GM12891 (cell line): ENCODE data around the gene ZNF385B.

ENCODE experiments used
- DNase-seq: peaks from one replicate; pipeline ENCODE4 v3.0.0; 2011; ENCODE audit warnings: low spot score; ENCODE audit not compliant: insufficient read length
- FAIRE-seq: peaks from 2 replicates; lab custom pipeline; 2011; peaks lifted over from hg19 to GRCh38; lab: Jason Lieb, UNC
- PAX5 ChIP-seq: IDR thresholded peaks from 2 replicates; pipeline ENCODE4 v1.6.1; 2011; ENCODE audit warnings: low read length, moderate library complexity, mild to moderate bottlenecking; ENCODE audit not compliant: insufficient read depth, severe bottlenecking
- POLR2A ChIP-seq: IDR thresholded peaks from 2 replicates; pipeline ENCODE4 v1.6.1; 2011; ENCODE audit warnings: low read depth, low read length, control low read depth
- POLR2AphosphoS5 ChIP-seq: IDR thresholded peaks from 2 replicates; pipeline ENCODE4 v1.6.1; 2011; ENCODE audit warnings: low read depth, low read length, control low read depth
- POU2F2 ChIP-seq: IDR thresholded peaks from 2 replicates; pipeline ENCODE4 v1.6.1; 2011; ENCODE audit warnings: low read depth, mild to moderate bottlenecking, control low read depth, low read length, moderate library complexity
- SPI1 ChIP-seq: IDR thresholded peaks from 2 replicates; pipeline ENCODE4 v1.6.1; 2011; ENCODE audit warnings: low read depth, low read length, control low read depth
- TAF1 ChIP-seq: IDR thresholded peaks from 2 replicates; pipeline ENCODE4 v1.6.1; 2011; ENCODE audit warnings: low read depth, low read length, control low read depth

The ZNF385B gene

DNA sequence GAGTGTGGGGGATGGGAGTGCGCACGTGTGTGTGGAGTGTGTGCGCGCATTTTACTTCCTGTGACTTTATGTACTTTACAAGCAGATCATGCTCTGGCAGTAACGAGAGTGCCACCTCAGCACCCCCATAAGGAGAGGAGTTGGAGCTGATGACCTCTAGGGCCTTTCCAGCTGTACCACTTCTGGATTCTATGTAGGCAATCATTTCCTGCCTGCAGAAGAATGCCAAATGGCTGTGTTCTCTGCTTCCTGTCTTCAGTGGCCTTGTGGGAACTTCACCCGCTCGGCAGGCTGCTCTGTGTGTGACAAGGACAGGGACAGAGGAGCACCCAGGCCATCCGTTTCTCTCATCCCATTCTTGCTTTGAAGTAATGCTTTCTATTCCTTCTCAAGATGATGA, 22.8 kb upstream of the ZNF385B start:
- no peak for TF ChIP-seq POU2F2
- no peak for TF ChIP-seq PAX5
- TF ChIP-seq POLR2A: no peak
- no peak for TF ChIP-seq TAF1
- no peak for TF ChIP-seq POLR2AphosphoS5
- no peak for TF ChIP-seq SPI1
- FAIRE-seq: no peak
- DNase-seq: no peak

DNA sequence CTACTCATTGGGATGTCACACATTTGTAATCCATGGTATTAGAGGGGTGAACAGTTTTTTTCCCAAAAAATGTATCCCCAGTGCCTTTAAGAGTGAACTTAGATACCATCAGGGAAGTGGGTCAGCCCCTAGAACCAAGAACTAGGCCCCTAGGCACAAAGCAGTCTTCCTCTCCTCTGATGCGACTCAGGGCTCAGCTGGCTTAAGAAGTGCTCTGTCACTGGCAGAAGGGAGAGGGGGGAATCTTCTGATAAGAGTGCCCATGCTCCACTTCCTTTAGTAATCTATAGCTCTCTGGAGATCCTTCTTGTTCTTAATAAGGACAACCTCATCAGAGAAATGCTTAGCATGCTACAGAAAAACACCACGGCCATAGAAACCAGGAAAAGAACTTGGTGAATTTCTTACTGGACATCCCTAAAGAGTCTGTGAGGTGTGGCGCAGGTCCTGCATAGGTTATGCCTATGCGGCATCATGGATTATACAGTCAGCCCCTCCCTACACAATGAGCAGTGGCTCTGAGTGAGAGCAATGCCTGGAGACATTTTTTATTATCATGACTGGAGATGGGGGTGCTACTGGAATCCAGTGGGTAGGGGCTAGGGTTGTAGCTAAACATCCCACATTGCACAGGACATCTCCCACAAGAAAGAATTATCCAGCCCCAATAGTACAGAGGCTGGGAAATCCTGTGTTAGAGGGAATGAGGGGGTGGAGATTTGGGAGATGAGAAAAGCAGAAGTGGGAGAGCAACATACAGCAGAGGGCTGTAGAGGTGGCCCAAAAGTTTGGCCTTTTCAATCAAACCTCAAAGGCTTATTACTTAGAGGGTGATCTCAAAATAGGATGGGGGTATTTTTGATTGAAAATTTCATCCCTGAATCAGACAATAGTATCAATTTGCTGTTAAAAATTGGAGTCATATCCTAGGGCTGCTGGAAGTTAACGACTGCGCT, 21.7 kb upstream of the ZNF385B start:
- DNase-seq: no peak
- no peak for FAIRE-seq
- TF ChIP-seq SPI1 (peak; percentile 36; the same call in 1 of the 2 replicates), POLR2AphosphoS5 (no peak)

DNA sequence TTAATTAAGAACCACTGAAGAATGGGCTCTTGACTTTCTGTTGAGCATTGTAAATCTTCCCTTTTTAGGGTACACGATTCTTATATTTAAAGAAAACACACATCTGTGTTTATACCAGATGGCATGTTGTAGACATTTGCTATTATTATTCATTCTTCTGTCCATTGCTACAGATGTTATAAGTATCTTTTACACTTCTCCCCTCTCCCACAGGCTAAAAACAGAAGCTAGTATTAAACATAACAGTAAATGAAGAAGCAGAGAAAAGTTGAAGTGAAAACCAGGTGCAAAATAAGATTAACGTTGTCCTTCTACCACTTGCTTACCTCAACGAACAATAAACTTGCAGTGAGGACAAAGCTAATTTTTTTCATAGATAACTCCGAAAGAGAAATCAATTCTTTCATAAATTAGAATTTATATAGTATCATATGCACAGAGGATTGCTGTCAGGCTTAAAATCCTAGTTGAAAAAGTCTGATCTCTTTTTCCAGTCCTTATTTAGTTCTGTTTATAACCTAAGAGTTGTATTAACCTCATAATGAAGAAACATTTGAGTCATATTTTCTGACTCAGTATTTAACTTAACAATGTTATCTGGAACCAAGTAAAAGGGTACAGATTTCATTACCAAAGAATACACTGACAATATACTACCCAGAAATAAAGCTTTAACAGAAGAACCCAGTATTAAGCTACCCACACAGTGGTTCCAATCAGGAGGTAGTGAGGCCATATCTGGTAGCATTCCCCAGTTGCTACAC, 16.4 kb upstream of the ZNF385B start:
- DNase-seq: no peak
- FAIRE-seq: no peak
- no peak for TF ChIP-seq TAF1
- TF ChIP-seq POU2F2: no peak
- no peak for TF ChIP-seq SPI1
- TF ChIP-seq POLR2AphosphoS5: no peak
- no peak for TF ChIP-seq PAX5
- no peak for TF ChIP-seq POLR2A

DNA sequence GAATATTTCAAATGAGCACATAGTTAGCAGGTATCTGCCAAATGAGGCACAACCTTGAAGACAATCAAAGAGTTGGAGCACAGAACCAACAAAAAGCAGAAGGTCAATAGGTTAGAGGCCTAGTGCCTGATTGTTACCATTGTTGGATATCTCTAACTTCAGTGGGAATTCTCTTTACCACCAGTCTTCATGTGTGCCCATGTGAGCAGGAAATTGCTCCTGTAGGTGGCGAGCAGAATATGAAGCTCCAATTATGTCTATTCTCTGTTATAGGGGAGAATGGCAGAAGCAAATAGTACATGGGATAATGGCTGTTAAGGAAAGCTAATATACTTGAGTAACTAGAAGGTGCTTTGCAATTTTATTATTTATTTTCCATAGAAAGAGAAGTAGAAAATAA, 14.9 kb upstream of the ZNF385B start:
- no peak for FAIRE-seq
- DNase-seq: no peak
- TF ChIP-seq POU2F2: no peak

DNA sequence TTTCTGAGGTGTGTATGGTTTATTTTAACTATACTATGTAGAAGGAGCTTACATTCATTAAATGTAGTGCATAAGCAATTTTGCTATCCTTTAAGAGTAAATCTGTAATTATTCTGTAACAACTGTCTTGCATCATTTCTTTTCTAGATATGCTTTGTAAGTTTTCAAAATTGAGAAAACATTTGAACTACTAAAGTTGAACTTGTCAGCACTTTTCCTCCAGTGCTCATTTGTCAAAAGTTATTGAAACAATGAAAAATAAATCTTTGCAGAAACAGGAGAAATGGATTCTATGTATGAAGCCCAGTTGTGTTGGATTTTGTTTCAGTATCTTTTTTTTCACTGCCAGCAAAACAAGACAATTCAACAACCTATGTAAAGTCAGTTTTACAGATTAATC, 14.5 kb upstream of the ZNF385B start:
- DNase-seq: no peak
- no peak for FAIRE-seq
- TF ChIP-seq PAX5 (no peak), POLR2A (no peak), SPI1 (no peak)

DNA sequence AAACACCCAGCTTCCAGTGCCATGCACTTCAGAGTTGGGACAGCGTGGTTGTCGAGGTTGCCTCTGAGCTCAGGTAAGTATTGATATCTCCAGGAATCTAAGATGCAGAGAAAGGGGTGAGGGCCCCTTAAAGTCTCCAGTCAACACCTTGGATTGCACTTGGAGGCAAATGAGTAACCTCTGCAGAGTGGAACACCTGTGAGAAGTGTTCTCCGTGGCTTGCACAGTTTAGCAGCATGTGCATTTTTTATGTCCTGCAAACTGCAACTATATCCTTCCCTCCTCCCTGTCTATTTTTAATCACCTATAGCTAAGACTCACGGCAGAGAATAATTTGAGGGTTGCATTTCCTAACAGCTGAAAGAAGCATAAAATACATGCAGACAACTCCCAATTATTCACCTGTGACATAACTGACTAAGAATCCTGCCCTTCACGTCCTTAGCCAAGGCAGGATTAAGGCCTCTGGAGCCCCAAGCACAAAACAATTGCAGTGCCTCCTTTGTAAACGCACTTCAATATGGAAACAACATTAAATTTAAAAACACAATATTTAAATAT, 1.6 kb upstream of the ZNF385B start:
- TF ChIP-seq POLR2A (no peak), POLR2AphosphoS5 (no peak), SPI1 (no peak), TAF1 (no peak), POU2F2 (no peak), PAX5 (no peak)
- FAIRE-seq (no peak), DNase-seq (no peak)

DNA sequence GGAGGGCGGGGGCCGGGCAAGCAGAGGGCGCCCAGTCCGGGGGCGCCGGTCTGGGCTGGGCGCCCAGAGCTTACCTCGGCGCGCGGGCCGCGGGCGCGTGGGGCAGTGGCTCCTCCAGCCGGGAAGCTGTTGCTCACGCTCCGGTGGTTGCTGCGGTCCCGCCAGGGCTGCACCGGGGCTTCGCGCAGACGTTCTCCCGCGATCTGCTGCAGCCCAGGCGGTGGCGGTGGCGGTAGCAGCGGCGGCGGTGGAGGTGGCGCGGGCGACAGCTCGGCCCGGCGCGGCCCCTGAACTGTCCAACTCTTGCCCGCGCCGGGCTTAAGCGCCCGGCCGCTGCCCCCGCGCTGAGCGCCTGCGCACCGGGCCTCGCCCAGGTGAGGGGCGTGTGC, 391 bp downstream of the ZNF385B start:
- DNase-seq (peak; percentile 22), FAIRE-seq (no peak)

DNA sequence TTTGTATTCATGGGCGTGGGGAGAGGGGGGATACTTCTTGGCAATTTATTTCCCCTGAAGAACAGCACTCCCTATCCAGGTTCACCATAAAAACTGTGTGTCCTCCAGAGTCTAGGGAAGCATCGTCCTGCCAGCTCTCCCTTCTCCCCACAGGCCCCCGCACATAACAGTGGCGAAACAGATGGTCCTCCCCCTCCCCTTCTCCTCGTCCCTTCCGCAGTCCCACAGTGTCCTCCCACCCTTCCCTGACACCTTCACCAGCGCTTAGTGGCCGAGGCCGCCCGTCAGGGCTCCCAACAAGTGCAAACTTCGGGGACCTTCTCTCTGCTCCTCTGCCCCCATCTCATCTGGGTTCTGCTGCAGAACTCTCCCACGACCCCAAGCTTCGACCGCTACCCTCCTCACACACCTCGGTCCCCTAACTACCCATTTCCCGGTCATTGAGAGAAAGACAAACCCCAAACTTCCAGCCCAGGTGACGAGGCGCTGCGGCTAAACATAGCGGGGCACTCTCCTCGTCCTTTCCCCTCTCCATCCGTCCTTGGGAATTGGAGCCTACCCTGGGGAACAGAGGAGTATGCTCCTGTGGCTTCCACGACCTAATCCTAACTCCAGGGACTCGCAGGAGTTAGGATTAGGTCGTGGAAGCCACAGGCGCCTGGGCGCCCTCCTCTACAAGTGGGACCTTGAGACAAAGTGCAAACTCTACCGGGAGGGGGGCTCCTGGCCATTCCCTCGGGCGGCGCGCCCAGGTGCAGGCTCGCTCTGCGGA, 971 bp downstream of the ZNF385B start:
- FAIRE-seq (no peak), DNase-seq (no peak)
- TF ChIP-seq PAX5 (no peak), POLR2AphosphoS5 (no peak), POLR2A (no peak), POU2F2 (no peak), SPI1 (no peak), TAF1 (no peak)

More for the DNA sequence above, 391 bp downstream of the ZNF385B start:
- TF ChIP-seq POLR2A (no peak), PAX5 (no peak), TAF1 (no peak), POLR2AphosphoS5 (no peak), SPI1 (no peak), POU2F2 (no peak)

DNA sequence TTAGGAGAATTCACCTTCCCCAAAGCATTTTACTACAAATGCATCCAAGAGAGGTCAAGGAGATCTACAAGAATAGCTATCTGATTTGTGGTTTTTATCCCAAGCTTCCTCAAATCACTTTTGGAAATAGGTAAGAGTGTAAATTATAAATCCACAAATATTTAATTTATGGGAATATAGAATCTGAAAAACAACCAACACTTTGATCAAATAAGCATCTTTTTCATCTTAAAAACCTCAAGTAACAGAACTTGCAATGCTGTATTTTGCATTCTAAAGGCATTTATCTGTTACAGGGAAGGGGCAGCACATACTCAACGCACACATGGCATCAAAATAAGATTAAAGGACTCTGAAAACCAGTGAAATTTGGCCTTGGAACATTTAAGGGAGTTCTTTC, 1.9 kb downstream of the ZNF385B start:
- TF ChIP-seq POLR2AphosphoS5 (no peak), POU2F2 (no peak), PAX5 (no peak), TAF1 (no peak), POLR2A (no peak), SPI1 (no peak)
- FAIRE-seq: no peak
- DNase-seq: no peak
